ENCODE measurements around the gene STT3A. TPM values are rescaled to one million over a fixed set of nuclear protein-coding genes. Genes with fewer than 3 reads are reported as not detected.

The STT3A gene
- total and polyA plus RNA-seq, 2 experiments from 2014 or later: 65.5 to 130 TPM

GRCh38 chr11:125578783-125579182, 13.9 kb upstream of the STT3A start:
- Histone ChIP-seq H3K36me3 (peaks cover 64% of the 10 kb centered on the region), H3K9me3 (ENCODE audit: low read depth) (no peaks in the 10 kb centered on the region)
- no peak for TF ChIP-seq CTCF (IDR thresholded peaks at IDR 0.05; ENCODE audit: low read depth, low read length)

GRCh38 chr11:125579811-125580210, 12.8 kb upstream of the STT3A start:
- H3K36me3 ChIP-seq: peaks cover 61% of the 10 kb centered on the region
- no peak for DNase-seq (ENCODE audit: low read depth in 1 of 2, low spot score in 1 of 2)
- H3K4me3 ChIP-seq: no peak overlapping the region
- no peaks in the 10 kb centered on the region for H3K9me3 ChIP-seq (ENCODE audit: low read depth)
- H3K27ac ChIP-seq: no peak overlapping the region
- H3K27me3 ChIP-seq: no peaks in the 10 kb centered on the region
- TF ChIP-seq CTCF (IDR thresholded peaks at IDR 0.05; ENCODE audit: low read depth, low read length): no peak
- H3K4me1 ChIP-seq (ENCODE audit: low read depth): no peaks in the 10 kb centered on the region

More at GRCh38 chr11:125578783-125579182, 13.9 kb upstream of the STT3A start:
- H3K4me3 ChIP-seq: no peak overlapping the region
- no peak overlapping the region for H3K27ac ChIP-seq
- no peaks in the 10 kb centered on the region for H3K27me3 ChIP-seq
- DNase-seq (ENCODE audit: low read depth in 1 of 2, low spot score in 1 of 2): no peak
- no peaks in the 10 kb centered on the region for H3K4me1 ChIP-seq (ENCODE audit: low read depth)

- Histone ChIP-seq H3K4me3 (no peak overlapping the region), H3K27ac (no peak overlapping the region), H3K27me3 (no peaks in the 10 kb centered on the region), H3K36me3 (peaks cover 36% of the 10 kb centered on the region), H3K9me3 (ENCODE audit: low read depth) (no peaks in the 10 kb centered on the region), H3K4me1 (ENCODE audit: low read depth) (no peaks in the 10 kb centered on the region)
- DNase-seq (ENCODE audit: low read depth in 1 of 2, low spot score in 1 of 2): no peak
- no peak for TF ChIP-seq CTCF (IDR thresholded peaks at IDR 0.05; ENCODE audit: low read depth, low read length)
These were observed 9.2 kb upstream of the STT3A start for GRCh38 chr11:125583496-125583895.

GRCh38 chr11:125585487-125585886, 7.2 kb upstream of the STT3A start:
- Histone ChIP-seq H3K4me1 (ENCODE audit: low read depth) (no peaks in the 10 kb centered on the region), H3K4me3 (no peak overlapping the region), H3K27me3 (no peaks in the 10 kb centered on the region), H3K27ac (no peak overlapping the region), H3K9me3 (ENCODE audit: low read depth) (no peaks in the 10 kb centered on the region), H3K36me3 (peaks cover 19% of the 10 kb centered on the region)
- no peak for DNase-seq (ENCODE audit: low read depth in 1 of 2, low spot score in 1 of 2)
- TF ChIP-seq CTCF (IDR thresholded peaks at IDR 0.05; ENCODE audit: low read depth, low read length): no peak

GRCh38 chr11:125586623-125587022, 6.0 kb upstream of the STT3A start:
- H3K4me3 ChIP-seq: no peak overlapping the region
- peaks cover 19% of the 10 kb centered on the region for H3K36me3 ChIP-seq
- no peaks in the 10 kb centered on the region for H3K27me3 ChIP-seq
- DNase-seq (ENCODE audit: low read depth in 1 of 2, low spot score in 1 of 2): no peak
- no peak for TF ChIP-seq CTCF (IDR thresholded peaks at IDR 0.05; ENCODE audit: low read depth, low read length)
- H3K9me3 ChIP-seq (ENCODE audit: low read depth): no peaks in the 10 kb centered on the region
- no peak overlapping the region for H3K27ac ChIP-seq
- H3K4me1 ChIP-seq (ENCODE audit: low read depth): peaks cover 5% of the 10 kb centered on the region

GRCh38 chr11:125587480-125587879, 5.2 kb upstream of the STT3A start:
- no peak overlapping the region for H3K4me3 ChIP-seq
- H3K9me3 ChIP-seq (ENCODE audit: low read depth): no peaks in the 10 kb centered on the region
- H3K27ac ChIP-seq: no peak overlapping the region
- no peak for TF ChIP-seq CTCF (IDR thresholded peaks at IDR 0.05; ENCODE audit: low read depth, low read length)
- no peaks in the 10 kb centered on the region for H3K27me3 ChIP-seq
- H3K36me3 ChIP-seq: peaks cover 16% of the 10 kb centered on the region
- peaks cover 5% of the 10 kb centered on the region for H3K4me1 ChIP-seq (ENCODE audit: low read depth)
- DNase-seq (ENCODE audit: low read depth in 1 of 2, low spot score in 1 of 2): no peak
